Calu3 (cell line): Measurements from ENCODE around the gene RNF123. TPM values are rescaled to one million over a fixed set of nuclear protein-coding genes. Genes with fewer than 3 reads are reported as not detected.

Experiments used
- BruUV-seq: library from RNA; stranded (reverse); fragments of 400-500 nt; replicated peaks from 2 replicates; lab custom pipeline; 2021; lab: Mats Ljungman, UMichigan
- CTCF ChIA-PET: fragments of 300-600 bp; sonication (Branson Sonifier 250); formaldehyde crosslinking; loops from one replicate; lab custom pipeline; 2022; ENCODE audit warnings: antibody characterized with exemption; lab: Charles Lee
- DNase-seq: peaks from one replicate; pipeline ENCODE4 v3.0.0; 2022
- H3K27ac Mint-ChIP-seq: one replicate; pipeline ENCODE4 v1.8.0; 2022; ENCODE audit warnings: mixed read lengths; ENCODE audit not compliant: unreplicated experiment
- H3K27me3 Mint-ChIP-seq: one replicate; pipeline ENCODE4 v1.8.0; 2022; ENCODE audit warnings: mixed read lengths; ENCODE audit not compliant: unreplicated experiment
- H3K36me3 Mint-ChIP-seq: one replicate; pipeline ENCODE4 v1.8.0; 2022; ENCODE audit warnings: mild to moderate bottlenecking, moderate library complexity, mixed read lengths; ENCODE audit not compliant: insufficient read depth, unreplicated experiment
- H3K4me1 Mint-ChIP-seq: one replicate; pipeline ENCODE4 v1.8.0; 2022; ENCODE audit warnings: mild to moderate bottlenecking, low read depth, mixed read lengths; ENCODE audit not compliant: unreplicated experiment
- H3K4me3 Mint-ChIP-seq: one replicate; pipeline ENCODE4 v1.8.0; 2022; ENCODE audit warnings: mild to moderate bottlenecking, low read depth, moderate library complexity, mixed read lengths; ENCODE audit not compliant: unreplicated experiment
- H3K9me3 Mint-ChIP-seq: one replicate; pipeline ENCODE4 v1.8.0; 2022; ENCODE audit warnings: low read depth, mixed read lengths; ENCODE audit not compliant: unreplicated experiment
- CTCF ChIP-seq: fragments of 200-600 bp; IDR thresholded peaks from one replicate; pipeline ENCODE4 v1.8.0; 2022; ENCODE audit warnings: antibody characterized with exemption; ENCODE audit not compliant: unreplicated experiment
- intact Hi-C: fragments of 100-400 bp; cut with micrococcal nuclease; formaldehyde crosslinking; loops from one replicate; pipeline ENCODE4 v1.10.0; 2022; ENCODE audit not compliant: unreplicated experiment
- total RNA-seq: library from RNA; stranded (reverse); gene quantifications from 2 replicates; pipeline ENCODE4 v1.2.3, GENCODE V29; 2022

RNF123 gene
- total RNA-seq, 1 experiment from 2014 or later, result 52.5 TPM

GRCh38 chr3:49711489-49711888, 22.1 kb downstream of the RNF123 start:
- Mint-ChIP-seq H3K4me1 (no peaks in the 10 kb centered on the region), H3K27me3 (no peaks in the 10 kb centered on the region), H3K36me3 (peaks cover 19% of the 10 kb centered on the region), H3K27ac (no peak overlapping the region), H3K9me3 (no peaks in the 10 kb centered on the region), H3K4me3 (no peak overlapping the region)
- CTCF ChIA-PET, result no interaction called here
- no peak for TF ChIP-seq CTCF
- intact Hi-C loops, result no loop called here
- BruUV-seq, result no TSS peak
- DNase-seq, result no peak

DNA sequence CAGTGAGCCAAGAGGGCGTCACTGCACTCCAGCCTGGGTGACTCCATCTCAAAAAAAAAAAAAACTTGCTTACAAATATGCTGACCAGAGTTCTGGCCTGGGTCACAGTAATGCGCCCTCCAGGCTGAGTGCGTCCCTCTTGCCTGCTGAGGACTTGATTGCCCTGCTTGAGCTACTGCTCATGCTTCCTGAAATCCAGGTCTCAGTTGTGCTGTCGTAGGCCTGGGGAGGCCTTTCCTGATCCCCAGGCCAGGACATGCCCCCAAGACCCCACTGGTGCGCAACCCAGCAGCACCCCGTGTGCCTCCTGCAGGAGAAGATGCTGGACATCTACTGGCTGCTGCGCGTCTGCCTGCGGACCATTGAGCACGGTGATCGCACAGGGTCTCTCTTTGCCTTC, 22.8 kb downstream of the RNF123 start:
- Mint-ChIP-seq H3K9me3 (no peaks in the 10 kb centered on the region), H3K36me3 (peaks cover 19% of the 10 kb centered on the region), H3K27ac (no peak overlapping the region), H3K4me1 (no peaks in the 10 kb centered on the region), H3K27me3 (no peaks in the 10 kb centered on the region), H3K4me3 (no peak overlapping the region)
- no TSS peak for BruUV-seq
- intact Hi-C loops, result no loop called here
- CTCF ChIA-PET, result no interaction called here
- no peak for DNase-seq
- TF ChIP-seq CTCF, result no peak

- intact Hi-C loops, result no loop called here
- Mint-ChIP-seq H3K4me1 (no peaks in the 10 kb centered on the region), H3K36me3 (peaks cover 24% of the 10 kb centered on the region), H3K4me3 (no peak overlapping the region), H3K27me3 (no peaks in the 10 kb centered on the region), H3K27ac (no peak overlapping the region), H3K9me3 (no peaks in the 10 kb centered on the region)
- no TSS peak for BruUV-seq
- CTCF ChIA-PET, result no interaction called here
- no peak for DNase-seq
- no peak for TF ChIP-seq CTCF
These were observed 23.4 kb downstream of the RNF123 start for GRCh38 chr3:49712631-49713317.

GRCh38 chr3:49713336-49714105, 24.2 kb downstream of the RNF123 start:
- Mint-ChIP-seq H3K36me3 (peaks cover 29% of the 10 kb centered on the region), H3K27ac (no peak overlapping the region), H3K4me1 (peaks cover 3% of the 10 kb centered on the region), H3K4me3 (no peak overlapping the region), H3K9me3 (peaks cover 1% of the 10 kb centered on the region), H3K27me3 (no peaks in the 10 kb centered on the region)
- CTCF ChIA-PET, result no interaction called here
- DNase-seq, result no peak
- BruUV-seq, result no TSS peak
- TF ChIP-seq CTCF, result no peak
- intact Hi-C loops, result no loop called here
